ENCODE results near the gene PLCB4.

Gene PLCB4

GRCh38 chr20:9344083-9344920 is 275.4 kb downstream of the PLCB4 start:
- TF ChIP-seq, protein P1, sequence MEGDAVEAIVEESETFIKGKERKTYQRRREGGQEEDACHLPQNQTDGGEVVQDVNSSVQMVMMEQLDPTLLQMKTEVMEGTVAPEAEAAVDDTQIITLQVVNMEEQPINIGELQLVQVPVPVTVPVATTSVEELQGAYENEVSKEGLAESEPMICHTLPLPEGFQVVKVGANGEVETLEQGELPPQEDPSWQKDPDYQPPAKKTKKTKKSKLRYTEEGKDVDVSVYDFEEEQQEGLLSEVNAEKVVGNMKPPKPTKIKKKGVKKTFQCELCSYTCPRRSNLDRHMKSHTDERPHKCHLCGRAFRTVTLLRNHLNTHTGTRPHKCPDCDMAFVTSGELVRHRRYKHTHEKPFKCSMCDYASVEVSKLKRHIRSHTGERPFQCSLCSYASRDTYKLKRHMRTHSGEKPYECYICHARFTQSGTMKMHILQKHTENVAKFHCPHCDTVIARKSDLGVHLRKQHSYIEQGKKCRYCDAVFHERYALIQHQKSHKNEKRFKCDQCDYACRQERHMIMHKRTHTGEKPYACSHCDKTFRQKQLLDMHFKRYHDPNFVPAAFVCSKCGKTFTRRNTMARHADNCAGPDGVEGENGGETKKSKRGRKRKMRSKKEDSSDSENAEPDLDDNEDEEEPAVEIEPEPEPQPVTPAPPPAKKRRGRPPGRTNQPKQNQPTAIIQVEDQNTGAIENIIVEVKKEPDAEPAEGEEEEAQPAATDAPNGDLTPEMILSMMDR (IDR thresholded peaks at IDR 0.05), result no peak
- Histone ChIP-seq H3K27ac (peak overlapping the region in 1 of 2 donors; percentile 15), H3K4me3 (no peak overlapping the region)
- no peak for DNase-seq (ENCODE audit: low spot score)

DNA sequence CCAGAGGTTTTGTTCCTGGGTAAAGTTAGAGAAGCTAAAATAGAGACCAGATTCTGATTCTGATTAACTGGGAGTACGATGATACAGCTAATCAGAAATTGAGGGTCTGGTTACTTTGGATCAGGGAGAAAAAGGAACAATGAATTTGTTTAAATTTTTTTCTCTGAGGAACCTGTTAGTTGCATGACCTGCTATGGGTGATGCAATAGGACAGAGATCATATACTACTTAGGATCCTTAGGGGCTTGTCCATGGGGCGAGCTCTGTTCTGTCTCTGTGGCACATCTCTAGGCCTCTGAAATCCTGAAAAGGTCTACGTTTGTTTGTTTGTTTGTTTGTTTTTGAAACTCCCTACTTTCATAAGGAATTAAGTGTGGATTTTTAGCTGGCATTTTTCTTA is 279.4 kb downstream of the PLCB4 start:
- DNase-seq (ENCODE audit: low spot score), result no peak
- Histone ChIP-seq H3K27ac (no peak overlapping the region), H3K4me3 (no peak overlapping the region)
- TF ChIP-seq, protein P1 (IDR thresholded peaks at IDR 0.05), result no peak

DNA sequence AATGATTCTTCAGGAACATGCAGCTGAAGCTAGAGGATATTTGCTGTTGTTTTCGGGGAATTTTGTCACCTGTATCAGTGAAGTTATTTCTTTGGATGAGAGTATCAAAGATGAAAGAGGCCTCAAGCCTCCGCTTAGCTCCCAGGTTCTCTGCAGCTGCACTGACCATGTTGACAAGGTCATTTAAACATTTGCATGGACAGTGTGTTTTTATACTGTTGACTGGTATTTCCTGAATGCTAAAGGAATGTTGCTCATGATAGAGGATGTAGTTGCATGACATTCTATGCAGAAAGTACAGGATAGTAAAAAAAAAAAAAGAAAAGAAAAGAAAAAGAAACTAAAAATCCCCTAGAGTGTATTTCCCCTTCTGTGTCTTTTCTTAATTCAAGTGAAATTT is 279.9 kb downstream of the PLCB4 start:
- TF ChIP-seq, protein P1 (IDR thresholded peaks at IDR 0.05), result no peak
- H3K27ac ChIP-seq, result no peak overlapping the region
- no peak overlapping the region for H3K4me3 ChIP-seq
- DNase-seq (ENCODE audit: low spot score), result no peak

- H3K4me3 ChIP-seq, result no peak overlapping the region
- TF ChIP-seq, protein P1 (IDR thresholded peaks at IDR 0.05), result no peak
- no peak overlapping the region for H3K27ac ChIP-seq
- DNase-seq (ENCODE audit: low spot score), result no peak
These were observed 280.4 kb downstream of the PLCB4 start for GRCh38 chr20:9349249-9349648.

DNA sequence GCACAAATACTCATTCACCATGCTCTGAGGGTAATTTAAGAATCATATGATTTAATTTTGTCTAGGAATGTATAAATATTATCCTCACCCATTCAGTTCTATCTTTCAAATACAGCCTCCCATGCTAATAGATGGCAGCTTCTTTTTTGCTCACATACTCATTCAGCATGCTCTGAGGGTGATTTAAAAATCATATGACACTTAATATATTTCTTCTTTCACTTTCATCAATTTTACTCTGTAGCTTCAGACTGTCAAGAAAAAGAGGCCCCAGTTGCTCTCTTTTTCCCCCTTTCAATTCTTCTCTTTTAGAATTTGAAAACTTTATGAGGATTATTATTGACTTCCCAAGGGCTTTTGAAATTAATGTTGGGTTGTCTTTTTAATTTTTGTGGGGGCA is 283.9 kb downstream of the PLCB4 start:
- DNase-seq (ENCODE audit: low spot score), result no peak
- Histone ChIP-seq H3K4me3 (no peak overlapping the region), H3K27ac (no peak overlapping the region)
- TF ChIP-seq, protein P1 (IDR thresholded peaks at IDR 0.05), result no peak

DNA sequence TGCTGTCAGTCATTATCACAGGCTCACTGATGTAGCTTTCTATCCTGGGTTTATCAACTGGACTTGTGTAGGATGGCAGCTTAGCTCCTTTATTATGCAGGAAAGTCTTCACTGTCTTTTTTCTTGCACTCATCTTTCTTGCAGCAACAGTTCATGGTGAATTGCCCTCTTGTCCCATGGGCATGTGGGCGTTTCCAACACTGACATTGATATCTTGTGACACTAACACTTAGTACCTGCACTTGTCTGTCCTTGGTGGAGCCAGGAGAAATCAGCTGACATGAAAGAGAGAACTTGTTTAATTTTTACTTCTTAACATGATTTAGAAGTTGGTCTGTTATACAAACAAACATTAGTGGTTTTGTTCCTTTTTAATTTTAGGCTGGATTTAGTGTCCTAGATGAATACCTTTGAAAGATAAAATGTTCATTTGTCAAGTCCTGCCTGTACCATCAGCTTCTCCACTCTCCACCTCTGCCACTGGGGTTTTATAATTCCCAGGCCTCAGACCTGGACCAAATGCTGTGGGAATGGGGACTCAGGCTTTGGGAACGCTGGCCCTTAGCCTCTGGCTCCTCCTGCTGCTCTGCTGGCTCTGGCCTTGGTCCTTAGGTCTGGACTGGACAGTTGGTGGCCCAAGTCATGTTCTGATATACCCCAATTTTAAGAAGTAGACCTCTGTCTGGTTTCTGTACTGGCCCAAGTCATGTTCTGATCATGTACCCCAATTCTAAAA is 284.5 kb downstream of the PLCB4 start:
- TF ChIP-seq, protein P1 (IDR thresholded peaks at IDR 0.05), result no peak
- Histone ChIP-seq H3K27ac (no peak overlapping the region), H3K4me3 (no peak overlapping the region)
- DNase-seq (ENCODE audit: low spot score), result no peak

Data from coronary artery (tissue), 2 donors.